ENCODE data around the gene DGKG. TPM values are rescaled to one million over a fixed set of nuclear protein-coding genes. Genes with fewer than 3 reads are reported as not detected.

The DGKG gene
- total RNA-seq, 1 donor from 2014 or later: 3.9 TPM

- H3K36me3 Mint-ChIP-seq (ENCODE audit: low read depth): peaks cover 2% of the 10 kb centered on the region
- POLR2A ChIA-PET: no interaction called here
- CTCF ChIA-PET: no interaction called here
- ATAC-seq (ENCODE audit: low read depth) (no peak), DNase-seq (no peak)
- H3K27ac Mint-ChIP-seq: no peak overlapping the region
- no peak overlapping the region for H3K4me3 Mint-ChIP-seq
- intact Hi-C loops (cut with micrococcal nuclease): no loop called here
- no peaks in the 10 kb centered on the region for H3K27me3 Mint-ChIP-seq
- no peaks in the 10 kb centered on the region for H3K9me3 Mint-ChIP-seq
- no peaks in the 10 kb centered on the region for H3K4me1 Mint-ChIP-seq
- no peak for TF ChIP-seq CTCF (IDR thresholded peaks at IDR 0.05)
Observed at GRCh38 chr3:186290796-186291195, 71.2 kb downstream of the DGKG start.

GRCh38 chr3:186287711-186288110, 74.3 kb downstream of the DGKG start:
- DNase-seq (no peak), ATAC-seq (ENCODE audit: low read depth) (no peak)
- Mint-ChIP-seq H3K27ac (no peak overlapping the region), H3K27me3 (no peaks in the 10 kb centered on the region), H3K4me1 (no peaks in the 10 kb centered on the region), H3K4me3 (no peak overlapping the region), H3K36me3 (ENCODE audit: low read depth) (peaks cover 2% of the 10 kb centered on the region), H3K9me3 (no peaks in the 10 kb centered on the region)
- CTCF ChIA-PET: no interaction called here
- intact Hi-C loops (cut with micrococcal nuclease): no loop called here
- no peak for TF ChIP-seq CTCF (IDR thresholded peaks at IDR 0.05)
- POLR2A ChIA-PET: no interaction called here

GRCh38 chr3:186286114-186286513, 75.9 kb downstream of the DGKG start:
- ChIA-PET CTCF (no interaction called here), POLR2A (no interaction called here)
- H3K27ac Mint-ChIP-seq: no peak overlapping the region
- DNase-seq (no peak), ATAC-seq (ENCODE audit: low read depth) (no peak)
- H3K4me3 Mint-ChIP-seq: no peak overlapping the region
- H3K9me3 Mint-ChIP-seq: no peaks in the 10 kb centered on the region
- peaks cover 2% of the 10 kb centered on the region for H3K4me1 Mint-ChIP-seq
- H3K36me3 Mint-ChIP-seq (ENCODE audit: low read depth): peaks cover 2% of the 10 kb centered on the region
- no peaks in the 10 kb centered on the region for H3K27me3 Mint-ChIP-seq
- TF ChIP-seq CTCF (IDR thresholded peaks at IDR 0.05): no peak
- intact Hi-C loops (cut with micrococcal nuclease): no loop called here

GRCh38 chr3:186284661-186285060, 77.4 kb downstream of the DGKG start:
- H3K4me1 Mint-ChIP-seq: peaks cover 14% of the 10 kb centered on the region
- ChIA-PET CTCF (no interaction called here), POLR2A (no interaction called here)
- TF ChIP-seq CTCF (IDR thresholded peaks at IDR 0.05): no peak
- intact Hi-C loops (cut with micrococcal nuclease): no loop called here
- no peak overlapping the region for H3K4me3 Mint-ChIP-seq
- peaks cover 2% of the 10 kb centered on the region for H3K36me3 Mint-ChIP-seq (ENCODE audit: low read depth)
- no peaks in the 10 kb centered on the region for H3K9me3 Mint-ChIP-seq
- no peak overlapping the region for H3K27ac Mint-ChIP-seq
- DNase-seq: no peak
- no peaks in the 10 kb centered on the region for H3K27me3 Mint-ChIP-seq
- no peak for ATAC-seq (ENCODE audit: low read depth)

GRCh38 chr3:186284349-186284652, 77.7 kb downstream of the DGKG start:
- CTCF ChIA-PET: no interaction called here
- peaks cover 3% of the 10 kb centered on the region for H3K36me3 Mint-ChIP-seq (ENCODE audit: low read depth)
- no peaks in the 10 kb centered on the region for H3K9me3 Mint-ChIP-seq
- peaks cover 14% of the 10 kb centered on the region for H3K4me1 Mint-ChIP-seq
- no peak for ATAC-seq (ENCODE audit: low read depth)
- intact Hi-C loops (cut with micrococcal nuclease): no loop called here
- no peak for TF ChIP-seq CTCF (IDR thresholded peaks at IDR 0.05)
- DNase-seq: no peak
- POLR2A ChIA-PET: no interaction called here
- no peak overlapping the region for H3K4me3 Mint-ChIP-seq
- no peaks in the 10 kb centered on the region for H3K27me3 Mint-ChIP-seq
- no peak overlapping the region for H3K27ac Mint-ChIP-seq

All from activated B cell treated with CpG ODN at 0.5 μM for 24 hours (primary cell).